Urinary bladder (tissue), 4 donors: ENCODE results near the gene PANK2. TPM values are rescaled to one million over a fixed set of nuclear protein-coding genes. Genes with fewer than 3 reads are reported as not detected.
"Not testable (repeated sequence)": the region's sequence is repeated elsewhere in the genome, so short reads cannot be mapped to it uniquely, and the experiment has no call there.

Experiments
- DNase-seq: peaks from one replicate; pipeline ENCODE4 v3.0.0-alpha.2; 2015; ENCODE audit errors: extremely low spot score
- H3K27ac ChIP-seq: one replicate; pipeline ENCODE4 v1.5.1; 2013; ENCODE audit warnings: low read depth, mild to moderate bottlenecking, moderate library complexity
- H3K36me3 ChIP-seq: one replicate; pipeline ENCODE4 v1.6.1; 2013; ENCODE audit warnings: mild to moderate bottlenecking, moderate library complexity; ENCODE audit not compliant: insufficient read depth
- H3K4me1 ChIP-seq: one replicate; pipeline ENCODE4 v1.6.1; 2013; ENCODE audit warnings: mild to moderate bottlenecking, moderate library complexity; ENCODE audit not compliant: insufficient read depth
- H3K4me3 ChIP-seq: one replicate; pipeline ENCODE4 v1.5.1; 2013; ENCODE audit warnings: low read depth, low read length
- WGBS: extraction: QIAGEN DNeasy Blood & Tissue Kit; methylation state at CpG from one replicate; pipeline ENCODE4 v1.1.7; 2013; 5-methylcytosine and 5-hydroxymethylcytosine counted together
- polyA plus RNA-seq: library from polyadenylated mRNA; stranded (reverse); fragments of 200-250 nt; gene quantifications from one replicate; pipeline ENCODE4 v1.2.3, GENCODE V29; 2013
- total RNA-seq: library from RNA; depleted of rRNA; stranded (reverse); fragments of >200 nt; gene quantifications from one replicate; pipeline ENCODE4 v1.2.3, GENCODE V29; 2014
- donor health status: healthy with polysubstance abuse.
- donor health status: healthy.

The PANK2 gene
- total and polyA plus RNA-seq, 2 donors, result 22.1 to 53.4 TPM

DNA sequence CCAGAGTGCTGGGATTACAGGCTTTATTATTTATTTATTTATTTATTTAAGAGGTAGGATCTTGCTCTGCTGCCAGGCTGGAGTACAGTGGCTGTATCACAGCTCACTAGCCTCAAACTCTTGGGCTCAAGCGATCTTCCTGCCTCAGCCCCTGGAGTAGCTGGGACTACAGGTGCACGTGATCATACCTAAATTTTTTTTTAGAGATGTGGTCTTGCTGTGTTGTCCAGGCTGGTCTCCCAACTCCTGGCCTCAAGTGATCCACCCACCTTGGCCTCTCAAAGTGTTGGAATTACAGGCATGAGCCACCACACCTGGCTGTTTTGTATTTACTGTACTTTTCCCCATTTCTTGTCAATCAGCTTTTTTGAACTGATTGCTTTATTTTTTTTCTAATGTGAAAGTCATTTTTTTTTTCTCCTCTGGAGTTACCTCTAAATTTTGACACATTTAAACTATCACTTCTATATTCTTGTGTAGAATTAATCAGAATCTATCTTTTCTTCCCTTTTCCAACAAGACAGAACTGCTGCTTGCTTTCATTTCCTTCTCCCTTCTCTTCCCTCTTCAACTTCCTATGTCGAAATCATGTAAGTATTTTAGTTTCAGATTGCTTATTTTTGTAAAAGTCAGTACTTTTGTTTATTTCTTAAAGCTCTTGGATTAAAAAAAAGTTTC is 12.0 kb downstream of the PANK2 start:
- Histone ChIP-seq H3K36me3 (no peaks in the 10 kb centered on the region), H3K4me3 (no peak overlapping the region), H3K4me1 (peaks cover 7% of the 10 kb centered on the region), H3K27ac (no peak overlapping the region)
- DNase-seq, result no peak
- WGBS, result 69% methylated on average over 3 of the region's 3 CpGs

DNA sequence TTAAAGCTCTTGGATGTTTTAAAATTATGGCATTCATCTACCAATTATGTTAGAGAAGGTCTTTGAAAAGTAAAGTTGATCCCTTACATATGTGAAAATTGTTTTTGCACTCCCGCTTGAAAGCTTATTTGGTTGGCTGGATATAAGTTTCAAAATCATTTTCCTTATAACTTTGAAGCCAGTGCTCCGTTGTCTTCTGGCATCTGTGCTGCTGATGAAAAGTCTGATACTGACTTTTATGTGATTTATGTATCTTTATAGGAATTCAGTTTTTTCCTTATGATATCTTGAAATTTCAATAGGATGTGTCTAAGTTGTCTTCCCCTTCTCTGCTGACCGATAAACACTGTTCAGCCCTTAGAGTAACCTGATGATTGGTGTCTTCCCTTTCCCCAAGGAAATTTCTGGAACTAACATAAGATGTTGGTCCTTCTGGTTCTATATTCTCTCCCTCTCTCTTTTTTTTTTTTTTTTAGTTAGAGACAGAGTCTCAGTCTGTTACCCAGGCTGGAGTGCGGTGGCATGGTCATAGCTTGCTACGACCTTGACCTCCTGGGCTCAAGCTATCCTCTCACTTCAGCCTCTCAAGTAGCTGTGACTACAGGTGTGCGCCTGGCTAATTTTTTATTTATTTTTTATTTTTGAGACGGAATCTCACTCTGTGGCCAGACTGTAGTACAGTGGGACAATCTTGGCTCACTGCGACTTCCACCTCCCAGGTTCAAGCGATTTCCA is 12.7 kb downstream of the PANK2 start:
- no peak overlapping the region for H3K27ac ChIP-seq
- peaks cover 4% of the 10 kb centered on the region for H3K4me1 ChIP-seq
- H3K36me3 ChIP-seq, result no peaks in the 10 kb centered on the region
- WGBS, result 69% methylated on average over 9 of the region's 9 CpGs
- no peak for DNase-seq
- no peak overlapping the region for H3K4me3 ChIP-seq

DNA sequence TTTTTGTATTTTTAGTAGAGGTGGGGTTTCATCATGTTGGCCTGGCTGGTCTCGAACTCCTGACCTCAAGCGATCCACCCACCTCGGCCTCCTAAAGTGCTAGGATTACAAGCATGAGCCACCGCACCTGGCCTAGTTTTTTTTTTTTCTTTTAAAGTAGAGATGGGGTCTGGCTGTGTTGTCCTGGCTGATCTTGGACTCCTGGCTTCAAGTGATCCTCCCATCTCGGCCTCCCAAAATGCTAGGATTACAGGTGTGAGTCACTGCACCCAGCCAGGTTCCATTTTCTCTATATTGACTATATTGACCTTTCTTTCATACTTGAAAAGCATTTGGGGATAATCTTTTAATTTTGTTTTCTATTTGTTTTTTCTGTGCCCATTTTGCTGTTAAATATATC is 13.3 kb downstream of the PANK2 start:
- Histone ChIP-seq H3K36me3 (no peaks in the 10 kb centered on the region), H3K27ac (no peak overlapping the region), H3K4me3 (no peak overlapping the region), H3K4me1 (peaks cover 4% of the 10 kb centered on the region)
- 90% methylated on average over 5 of the region's 5 CpGs for WGBS
- DNase-seq, result no peak

DNA sequence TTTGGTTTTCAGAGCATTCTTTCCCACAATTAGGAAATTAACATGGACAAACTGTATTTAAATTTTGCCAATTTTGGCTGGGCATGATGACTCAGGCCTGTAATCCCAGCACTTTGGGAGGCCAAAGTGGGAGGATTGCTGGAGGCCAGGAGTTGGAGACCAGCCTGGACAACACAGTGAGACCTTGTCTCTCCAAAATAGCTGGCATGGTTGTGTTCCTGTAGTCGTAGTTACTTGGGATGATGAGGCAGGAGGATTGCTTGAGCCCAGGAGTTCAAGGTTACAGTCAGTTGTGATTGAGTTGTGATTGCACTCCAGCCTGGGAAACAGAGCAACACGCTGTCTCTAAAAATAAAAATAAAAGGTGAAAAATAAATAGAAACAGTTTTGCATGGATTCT is 15.0 kb downstream of the PANK2 start:
- DNase-seq, result no peak
- H3K4me1 ChIP-seq, result peaks cover 4% of the 10 kb centered on the region
- H3K4me3 ChIP-seq, result no peak overlapping the region
- no peaks in the 10 kb centered on the region for H3K36me3 ChIP-seq
- WGBS, result 72% methylated on average over 2 of the region's 2 CpGs
- no peak overlapping the region for H3K27ac ChIP-seq

DNA sequence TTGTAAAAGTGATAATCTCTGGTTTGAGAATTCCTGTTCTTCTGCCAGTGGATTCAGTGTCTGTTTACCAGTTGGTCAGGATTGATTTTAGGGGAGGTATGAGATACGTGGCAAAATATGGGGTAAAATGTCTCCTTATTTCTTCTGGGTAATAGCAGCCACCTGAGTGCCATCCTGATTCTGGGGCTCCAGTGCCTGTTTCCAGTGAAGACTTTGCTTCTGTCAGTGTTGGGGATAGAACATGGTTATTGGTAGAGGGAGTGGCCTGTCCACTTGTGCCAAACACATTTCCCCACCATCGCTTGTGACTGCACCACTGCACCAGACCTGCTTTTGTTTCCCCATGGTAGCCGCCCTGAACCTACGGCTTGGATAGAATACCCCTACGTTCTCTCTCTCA is 15.7 kb downstream of the PANK2 start:
- 79% methylated on average over 5 of the region's 5 CpGs for WGBS
- no peak for DNase-seq
- H3K27ac ChIP-seq, result no peak overlapping the region
- H3K4me1 ChIP-seq, result peaks cover 4% of the 10 kb centered on the region
- no peak overlapping the region for H3K4me3 ChIP-seq
- H3K36me3 ChIP-seq, result no peaks in the 10 kb centered on the region

DNA sequence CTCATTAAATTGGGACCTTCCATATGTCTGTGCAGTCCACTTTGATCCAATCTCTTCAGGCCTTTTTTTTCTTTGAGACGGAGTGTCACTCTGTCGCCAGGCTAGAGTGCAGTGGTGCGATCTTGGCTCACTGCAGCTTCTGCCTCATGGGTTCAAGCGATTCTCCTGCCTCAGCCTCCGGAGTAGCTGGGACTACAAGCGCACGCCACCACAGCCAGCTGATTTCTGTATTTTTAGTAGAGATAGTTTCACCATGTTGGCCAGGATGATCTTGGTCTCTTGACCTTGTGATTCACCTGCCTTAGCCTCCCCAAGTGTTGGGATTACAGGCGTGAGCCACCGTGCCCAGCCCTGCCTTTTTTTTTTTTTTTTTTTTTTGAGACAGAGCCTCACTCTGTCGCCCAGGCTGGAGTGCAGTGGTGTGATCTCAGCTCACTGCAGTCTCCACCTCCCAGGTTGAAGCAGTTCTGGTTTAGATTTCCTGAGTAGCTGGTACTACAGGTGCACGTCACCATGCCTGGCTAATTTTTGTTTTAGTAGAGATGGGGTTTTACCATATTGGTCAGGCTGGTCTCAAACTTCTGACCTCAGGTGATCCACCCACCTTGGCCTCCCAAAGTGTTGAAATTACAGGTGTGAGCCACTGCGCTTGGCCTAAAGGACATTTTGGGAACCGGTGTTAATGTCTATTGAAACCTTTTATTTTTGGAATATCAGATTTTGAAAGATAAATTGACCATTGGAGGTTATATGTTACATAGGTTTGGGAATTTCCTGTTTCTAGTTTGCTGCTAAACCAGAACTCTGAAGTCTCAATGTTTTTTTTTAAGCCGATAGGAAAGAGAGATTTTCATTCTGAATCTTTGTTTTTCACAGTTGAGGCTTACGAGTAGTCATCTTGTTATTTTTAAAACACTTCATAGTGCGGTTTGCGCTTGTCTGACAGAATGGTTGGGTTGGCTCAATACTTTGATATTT is 17.8 kb downstream of the PANK2 start:
- not testable (repeated sequence) for H3K27ac ChIP-seq, H3K36me3 ChIP-seq, DNase-seq, H3K4me1 ChIP-seq, H3K4me3 ChIP-seq
- WGBS, result 92% methylated on average over 17 of the region's 17 CpGs

DNA sequence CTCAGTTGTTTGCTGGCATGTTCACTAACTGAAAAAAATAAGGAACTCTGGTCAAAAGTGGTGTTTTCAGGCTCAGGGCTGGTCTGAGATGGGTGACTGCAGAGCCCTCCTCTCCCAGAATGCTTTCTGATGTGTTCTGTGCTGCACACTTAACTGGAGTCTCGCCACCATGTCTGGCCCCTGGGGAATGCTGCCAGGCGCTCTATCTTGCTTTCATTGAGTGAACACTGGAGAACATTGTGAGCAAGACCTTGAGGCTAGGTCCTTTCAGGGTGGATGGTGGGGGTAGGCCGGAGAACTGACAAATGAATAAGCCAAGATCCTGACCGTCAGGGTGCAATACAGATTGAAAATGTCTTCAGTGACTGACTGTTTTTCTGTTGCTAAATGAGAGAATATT is 19.5 kb downstream of the PANK2 start:
- H3K36me3 ChIP-seq, result peaks cover 6% of the 10 kb centered on the region
- no peak for DNase-seq
- 89% methylated on average over 4 of the region's 4 CpGs for WGBS

DNA sequence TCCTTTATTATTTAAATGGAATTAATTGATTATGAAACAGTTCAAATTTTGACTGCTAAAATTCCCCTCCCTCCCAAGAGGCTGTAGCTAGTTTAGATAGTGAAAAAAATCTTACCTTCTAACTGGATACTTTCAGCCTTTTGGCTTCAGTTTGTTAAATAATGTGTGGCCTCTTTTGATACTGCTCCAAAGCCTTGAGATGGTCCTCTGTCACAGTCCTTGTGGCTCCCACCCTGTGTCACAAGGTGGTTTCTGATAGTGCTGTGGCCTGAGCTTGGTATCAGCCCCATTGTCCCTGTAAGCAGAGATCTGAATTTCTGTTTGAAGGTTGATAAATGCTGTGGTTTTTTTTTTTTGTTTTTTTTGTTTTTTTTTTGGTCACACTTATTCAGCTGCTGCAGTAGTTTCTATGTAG is 20.8 kb downstream of the PANK2 start:
- Histone ChIP-seq H3K4me1 (no peaks in the 10 kb centered on the region), H3K27ac (no peak overlapping the region), H3K36me3 (peaks cover 6% of the 10 kb centered on the region), H3K4me3 (no peak overlapping the region)
- DNase-seq, result no peak

More for the DNA sequence above, 19.5 kb downstream of the PANK2 start:
- Histone ChIP-seq H3K27ac (no peak overlapping the region), H3K4me3 (no peak overlapping the region), H3K4me1 (peaks cover 2% of the 10 kb centered on the region)

DNA sequence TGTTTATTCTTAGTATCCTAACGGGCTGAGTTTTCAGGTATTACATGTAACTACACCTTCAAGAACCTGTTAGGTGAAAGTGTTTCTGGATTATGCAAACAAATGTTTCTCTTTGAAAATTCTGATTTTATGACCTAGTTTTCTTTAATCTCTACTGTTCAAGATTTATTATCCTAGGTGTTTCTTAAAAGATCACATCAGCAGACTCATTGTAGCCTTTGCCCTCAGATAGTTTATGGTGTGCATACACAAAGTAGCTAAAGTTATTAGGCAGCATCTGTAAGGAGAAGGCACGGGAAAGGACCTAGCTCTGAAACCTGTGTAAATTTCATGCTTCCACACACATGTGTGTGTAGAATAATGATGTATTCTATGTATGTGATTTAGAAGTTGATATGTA is 21.7 kb downstream of the PANK2 start:
- H3K4me1 ChIP-seq, result no peaks in the 10 kb centered on the region
- H3K27ac ChIP-seq, result no peak overlapping the region
- peaks cover 6% of the 10 kb centered on the region for H3K36me3 ChIP-seq
- no peak for DNase-seq
- no peak overlapping the region for H3K4me3 ChIP-seq
- 79% methylated on average over 2 of the region's 2 CpGs for WGBS

DNA sequence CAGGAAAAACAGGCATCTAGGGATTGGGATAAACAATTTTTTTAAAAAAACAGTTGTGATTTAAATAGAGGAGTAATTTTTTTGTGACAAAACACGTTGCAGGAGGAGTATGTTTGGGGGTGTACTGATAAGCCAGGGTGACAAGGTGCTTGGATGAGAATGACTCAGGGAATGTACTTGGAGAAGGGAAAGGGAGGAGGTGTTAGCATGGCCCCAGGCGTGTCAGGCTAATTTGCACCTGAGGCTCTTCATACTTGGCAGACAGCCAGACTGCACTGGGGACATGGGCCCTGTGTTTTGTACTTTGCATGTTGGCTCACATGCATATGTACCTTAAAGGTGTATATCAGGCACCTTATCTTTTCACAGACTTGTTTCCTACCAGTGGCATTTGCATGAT is 22.8 kb downstream of the PANK2 start:
- no peak overlapping the region for H3K27ac ChIP-seq
- peaks cover 6% of the 10 kb centered on the region for H3K36me3 ChIP-seq
- DNase-seq, result no peak
- H3K4me1 ChIP-seq, result no peaks in the 10 kb centered on the region
- 85% methylated on average over 2 of the region's 2 CpGs for WGBS
- H3K4me3 ChIP-seq, result no peak overlapping the region

DNA sequence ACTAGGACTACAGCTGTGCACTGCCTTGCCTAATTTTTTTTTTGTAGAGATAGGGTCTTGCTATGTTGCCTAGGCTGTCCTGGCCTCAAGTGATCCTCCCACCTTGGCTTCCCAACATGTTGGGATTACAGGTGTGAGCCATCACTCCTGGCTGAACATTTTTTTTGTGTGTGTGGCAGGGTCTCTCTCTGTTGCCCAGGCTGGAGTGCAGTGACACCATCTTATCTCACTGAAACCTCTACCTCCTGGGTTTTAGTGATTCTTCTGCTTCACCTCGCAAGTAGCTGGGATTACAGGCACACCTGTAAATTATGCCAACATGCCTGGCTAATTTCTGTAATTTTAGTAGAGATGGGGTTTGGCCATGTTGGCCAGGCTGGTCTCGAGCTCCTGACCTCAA is 25.3 kb downstream of the PANK2 start:
- H3K4me3 ChIP-seq, result no peak overlapping the region
- no peaks in the 10 kb centered on the region for H3K4me1 ChIP-seq
- DNase-seq, result no peak
- WGBS, result 95% methylated on average over 2 of the region's 2 CpGs
- peaks cover 8% of the 10 kb centered on the region for H3K36me3 ChIP-seq
- H3K27ac ChIP-seq, result no peak overlapping the region

DNA sequence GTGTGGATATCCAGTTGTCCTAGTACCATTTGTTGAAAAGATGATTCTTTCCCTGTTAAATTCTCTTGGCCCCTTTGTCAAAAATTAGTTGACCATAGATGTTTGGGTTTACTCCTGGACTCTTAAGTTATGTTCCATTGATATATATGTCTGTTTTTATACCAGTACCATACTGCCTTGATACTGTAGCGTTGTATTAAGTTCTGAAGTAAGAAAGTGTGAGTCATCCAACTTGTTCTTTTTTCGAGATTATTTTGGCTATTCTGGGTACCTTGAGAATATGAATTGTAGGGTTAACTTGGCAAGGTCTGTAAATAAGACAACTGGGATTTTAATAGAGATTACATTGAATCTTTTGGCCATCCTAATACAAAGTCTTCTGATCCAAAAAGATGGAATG is 26.5 kb downstream of the PANK2 start:
- DNase-seq, result no peak
- 75% methylated on average over 2 of the region's 2 CpGs for WGBS
- H3K27ac ChIP-seq, result no peak overlapping the region
- no peak overlapping the region for H3K4me3 ChIP-seq
- no peaks in the 10 kb centered on the region for H3K4me1 ChIP-seq
- H3K36me3 ChIP-seq, result peaks cover 8% of the 10 kb centered on the region

DNA sequence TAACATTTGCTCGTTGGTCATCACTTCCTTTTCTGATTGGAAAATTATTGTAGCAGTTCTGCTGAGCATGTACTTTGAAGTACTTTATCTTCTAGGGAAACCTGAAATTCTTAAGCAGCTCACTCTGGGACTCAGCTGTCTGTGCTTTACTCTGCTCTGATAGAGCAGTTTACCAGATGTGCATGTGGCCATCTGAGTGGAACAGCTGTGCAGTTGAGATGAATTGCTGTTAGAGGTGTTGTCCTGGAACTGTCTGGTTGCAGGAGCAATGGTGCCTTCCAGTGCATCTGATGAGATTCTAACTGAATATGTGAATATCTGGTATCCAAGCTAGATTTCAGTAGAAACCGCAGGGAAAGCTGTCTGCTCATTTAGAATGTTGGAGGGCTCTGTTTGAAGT is 27.2 kb downstream of the PANK2 start:
- no peak overlapping the region for H3K27ac ChIP-seq
- H3K4me1 ChIP-seq, result no peaks in the 10 kb centered on the region
- DNase-seq, result no peak
- H3K4me3 ChIP-seq, result no peak overlapping the region
- H3K36me3 ChIP-seq, result peaks cover 6% of the 10 kb centered on the region
- WGBS, result 64% methylated on average over 2 of the region's 2 CpGs
